OCI-LY7 (cell line): ENCODE data around the gene CFAP65. TPM values are rescaled to one million over a fixed set of nuclear protein-coding genes. Genes with fewer than 3 reads are reported as not detected.

ENCODE experiments used
- BruUV-seq: library from RNA; stranded (reverse); fragments of 400-500 nt; replicated peaks from 2 replicates; lab custom pipeline; 2021; lab: Mats Ljungman, UMichigan
- CTCF ChIA-PET: fragments of 300-600 bp; sonication (Branson Sonifier 250); formaldehyde crosslinking; loops from one replicate; lab custom pipeline; 2022; ENCODE audit warnings: antibody characterized with exemption; ENCODE audit not compliant: unreplicated experiment; lab: Charles Lee
- POLR2A ChIA-PET: fragments of 300-600 bp; sonication (Branson Sonifier 250); formaldehyde crosslinking; loops from one replicate; lab custom pipeline; 2022; ENCODE audit warnings: antibody characterized with exemption; lab: Charles Lee
- DNase-seq: peaks from one replicate; pipeline ENCODE4 v3.0.0-alpha.2; 2015; ENCODE audit warnings: low spot score
- H2AFZ ChIP-seq: fragments of 200-600 bp; sonication (generic), shearing (Covaris generic); 2 replicates; pipeline ENCODE4 v1.6.1; 2014; ENCODE audit warnings: mild to moderate bottlenecking, antibody characterized with exemption, low read length, moderate library complexity
- H3K27ac ChIP-seq: fragments of 200-600 bp; sonication (generic); 2 replicates; pipeline ENCODE4 v1.5.1; 2014; ENCODE audit warnings: mixed run types, low read depth, mild to moderate bottlenecking, moderate library complexity, low read length, inconsistent platforms; ENCODE audit not compliant: poor library complexity, severe bottlenecking
- H3K36me3 ChIP-seq: fragments of 200-600 bp; sonication (generic); 2 replicates; pipeline ENCODE4 v1.6.1; 2014; ENCODE audit warnings: mild to moderate bottlenecking, antibody characterized with exemption, low read length, moderate library complexity, mixed read lengths; ENCODE audit not compliant: insufficient read depth
- H3K4me1 ChIP-seq: fragments of 200-600 bp; sonication (generic); 2 replicates; pipeline ENCODE4 v1.5.1; 2014; ENCODE audit warnings: mild to moderate bottlenecking, low read length; ENCODE audit not compliant: insufficient read depth, poor library complexity, severe bottlenecking
- H3K4me2 ChIP-seq: fragments of 200-600 bp; sonication (generic); 2 replicates; pipeline ENCODE4 v1.6.1; 2014; ENCODE audit warnings: mild to moderate bottlenecking, low read length
- H3K4me3 ChIP-seq: fragments of 200-600 bp; sonication (generic); 2 replicates; pipeline ENCODE4 v1.5.1; 2014; ENCODE audit warnings: mild to moderate bottlenecking, low read depth, low read length; ENCODE audit not compliant: poor library complexity, severe bottlenecking
- H3K79me2 ChIP-seq: fragments of 200-600 bp; sonication (generic); 2 replicates; pipeline ENCODE4 v1.6.1; 2016; ENCODE audit warnings: low read depth, mild to moderate bottlenecking, low read length, moderate library complexity, mixed read lengths; ENCODE audit not compliant: insufficient read depth
- H3K9me2 ChIP-seq: fragments of 200-600 bp; sonication (generic); 2 replicates; pipeline ENCODE4 v1.6.1; 2016; ENCODE audit warnings: mild to moderate bottlenecking, low read length, mixed read lengths; ENCODE audit not compliant: insufficient read depth
- H3K9me3 ChIP-seq: fragments of 200-600 bp; sonication (generic); 2 replicates; pipeline ENCODE4 v1.6.1; 2014; ENCODE audit warnings: mild to moderate bottlenecking, mixed run types, low read length, mixed read lengths
- H4K20me1 ChIP-seq: fragments of 200-600 bp; sonication (generic); 2 replicates; pipeline ENCODE4 v1.6.1; 2014; ENCODE audit warnings: mild to moderate bottlenecking, antibody characterized with exemption, low read length, moderate library complexity, mixed read lengths; ENCODE audit not compliant: insufficient read depth
- CTCF ChIP-seq: fragments of 200-600 bp; sonication (generic); conservative IDR thresholded peaks from 2 replicates; pipeline ENCODE4 v1.5.1; 2014; ENCODE audit warnings: mild to moderate bottlenecking, antibody characterized with exemption, low read length, moderate library complexity, mixed read lengths
- EZH2phosphoT487 ChIP-seq: fragments of 200-600 bp; sonication (generic); IDR thresholded peaks from 2 replicates; pipeline ENCODE4 v1.6.1; 2018; ENCODE audit warnings: low read depth, borderline replicate concordance, mild to moderate bottlenecking, mixed run types, antibody characterized with exemption, low read length, moderate library complexity, mixed read lengths
- intact Hi-C: fragments of 100-400 bp; cut with micrococcal nuclease; formaldehyde crosslinking; loops from one replicate; pipeline ENCODE4 v1.10.0; 2022; ENCODE audit not compliant: unreplicated experiment
- total RNA-seq, 2 experiments: library from RNA; depleted of rRNA in 1 of 2; stranded (reverse); fragments of >200 nt in 1 of 2; shearing (Covaris generic) in 1 of 2; gene quantifications; 2 replicates each; pipeline ENCODE4 v1.2.3, GENCODE V29; 2014 to 2022

The CFAP65 gene
- total RNA-seq, 2 experiments from 2014 or later: not detected

GRCh38 chr2:219073413-219074129 lies 32.3 kb upstream of the CFAP65 start:
- H3K9me3 ChIP-seq: no peaks in the 10 kb centered on the region
- H3K4me3 ChIP-seq: no peak overlapping the region
- ChIA-PET POLR2A (interaction anchor here (1.6 kb wide), 1 partner anchor 79 kb away, joined by 5 read pairs; no protein-coding TSS in a partner anchor), CTCF (interaction anchor here (0.9 to 1.1 kb wide), 3 partner anchors 27 to 84 kb away, joined by 3 read pairs; no protein-coding TSS in a partner anchor)
- H3K4me1 ChIP-seq: no peaks in the 10 kb centered on the region
- H3K4me2 ChIP-seq: no peak overlapping the region
- H3K36me3 ChIP-seq: peaks cover 7% of the 10 kb centered on the region; the same call in 1 of the 2 replicates
- H3K9me2 ChIP-seq: no peaks in the 10 kb centered on the region
- DNase-seq: peak; percentile 64
- intact Hi-C loops: loop anchor here (1.0 to 5.0 kb wide), 2 partner anchors 34 to 46 kb away; no protein-coding TSS in a partner anchor
- no TSS peak for BruUV-seq
- no peaks in the 10 kb centered on the region for H3K79me2 ChIP-seq
- no peak overlapping the region for H3K27ac ChIP-seq
- TF ChIP-seq CTCF: peak; percentile 81
- no peak for TF ChIP-seq EZH2phosphoT487
- H2AFZ ChIP-seq: no peak overlapping the region
- H4K20me1 ChIP-seq: no peaks in the 10 kb centered on the region

GRCh38 chr2:219072741-219073250 lies 31.5 kb upstream of the CFAP65 start:
- H3K4me3 ChIP-seq: no peak overlapping the region
- H3K9me3 ChIP-seq: no peaks in the 10 kb centered on the region
- H3K27ac ChIP-seq: no peak overlapping the region
- no peaks in the 10 kb centered on the region for H4K20me1 ChIP-seq
- intact Hi-C loops: loop anchor here (1.0 to 5.0 kb wide), 2 partner anchors 35 to 47 kb away; no protein-coding TSS in a partner anchor
- ChIA-PET POLR2A (interaction anchor here (0.5 to 1.6 kb wide), 2 partner anchors 80 to 180 kb away, joined by 3 to 5 read pairs; no protein-coding TSS in a partner anchor), CTCF (interaction anchor here (0.9 to 1.1 kb wide), 3 partner anchors 28 to 84 kb away, joined by 3 read pairs; no protein-coding TSS in a partner anchor)
- H2AFZ ChIP-seq: no peak overlapping the region
- H3K79me2 ChIP-seq: no peaks in the 10 kb centered on the region
- H3K4me1 ChIP-seq: no peaks in the 10 kb centered on the region
- H3K4me2 ChIP-seq: no peak overlapping the region
- no peak for TF ChIP-seq EZH2phosphoT487
- TF ChIP-seq CTCF: no peak
- DNase-seq: no peak
- no TSS peak for BruUV-seq
- H3K9me2 ChIP-seq: no peaks in the 10 kb centered on the region
- peaks cover 7% of the 10 kb centered on the region; the same call in 1 of the 2 replicates for H3K36me3 ChIP-seq
